Measurements from ENCODE around the gene EEFSEC.

GRCh38 chr3:128327606-128328031, 174.3 kb downstream of the EEFSEC start:
- TF ChIP-seq CTCF (conservative IDR thresholded peaks at IDR 0.05; ENCODE audit: low read depth, low read length): no peak
- TF ChIP-seq USF2 (IDR thresholded peaks at IDR 0.05; ENCODE audit: low read depth, low read length): no peak
- no peak for TF ChIP-seq SMC3 (IDR thresholded peaks at IDR 0.05; ENCODE audit: low read depth, low read length)
- no peak for TF ChIP-seq POLR2A (IDR thresholded peaks at IDR 0.05; ENCODE audit: low read depth, low read length)
- no peak for TF ChIP-seq FOS (IDR thresholded peaks at IDR 0.05; ENCODE audit: low read depth, low read length)
- no peak for TF ChIP-seq CHD1 (IDR thresholded peaks at IDR 0.05; ENCODE audit: low read depth, low read length)
- no peak for TF ChIP-seq MXI1 (IDR thresholded peaks at IDR 0.05; ENCODE audit: borderline replicate concordance, low read depth, low read length)
- TF ChIP-seq CEBPB (IDR thresholded peaks at IDR 0.05; ENCODE audit: low read depth, low read length): no peak
- TF ChIP-seq MAFK (IDR thresholded peaks at IDR 0.05; ENCODE audit: low read depth, low read length): no peak
- TF ChIP-seq RFX5 (IDR thresholded peaks at IDR 0.05; ENCODE audit: low read depth, low read length): no peak
